HUES6 (cell line): ENCODE results near the gene SHISA4.
"Not testable (repeated sequence)": the region's sequence is repeated elsewhere in the genome, so short reads cannot be mapped to it uniquely, and the experiment has no call there.

ENCODE experiments used
- H3K27ac ChIP-seq: 2 replicates; pipeline ENCODE4 v1.7.0; 2013; ENCODE audit warnings: low read depth, mild to moderate bottlenecking, low read length, inconsistent platforms
- H3K27me3 ChIP-seq: 2 replicates; pipeline ENCODE4 v1.6.1; 2013; ENCODE audit warnings: low read length; ENCODE audit not compliant: control insufficient read depth, insufficient read depth
- H3K36me3 ChIP-seq: 2 replicates; pipeline ENCODE4 v1.6.1; 2013; ENCODE audit warnings: low read length; ENCODE audit not compliant: control insufficient read depth, insufficient read depth
- H3K4me1 ChIP-seq: 2 replicates; pipeline ENCODE4 v1.6.1; 2013; ENCODE audit warnings: low read length; ENCODE audit not compliant: control insufficient read depth, insufficient read depth
- H3K4me3 ChIP-seq: 2 replicates; pipeline ENCODE4 v1.5.1; 2013; ENCODE audit warnings: low read depth, low read length
- H3K9ac ChIP-seq: one replicate; pipeline ENCODE4 v1.6.1; 2013; ENCODE audit warnings: mild to moderate bottlenecking, low read length
- H3K9me3 ChIP-seq: 2 replicates; pipeline ENCODE4 v1.6.1; 2013; ENCODE audit warnings: low read depth, low read length; ENCODE audit not compliant: control insufficient read depth, insufficient read depth

The SHISA4 gene

DNA sequence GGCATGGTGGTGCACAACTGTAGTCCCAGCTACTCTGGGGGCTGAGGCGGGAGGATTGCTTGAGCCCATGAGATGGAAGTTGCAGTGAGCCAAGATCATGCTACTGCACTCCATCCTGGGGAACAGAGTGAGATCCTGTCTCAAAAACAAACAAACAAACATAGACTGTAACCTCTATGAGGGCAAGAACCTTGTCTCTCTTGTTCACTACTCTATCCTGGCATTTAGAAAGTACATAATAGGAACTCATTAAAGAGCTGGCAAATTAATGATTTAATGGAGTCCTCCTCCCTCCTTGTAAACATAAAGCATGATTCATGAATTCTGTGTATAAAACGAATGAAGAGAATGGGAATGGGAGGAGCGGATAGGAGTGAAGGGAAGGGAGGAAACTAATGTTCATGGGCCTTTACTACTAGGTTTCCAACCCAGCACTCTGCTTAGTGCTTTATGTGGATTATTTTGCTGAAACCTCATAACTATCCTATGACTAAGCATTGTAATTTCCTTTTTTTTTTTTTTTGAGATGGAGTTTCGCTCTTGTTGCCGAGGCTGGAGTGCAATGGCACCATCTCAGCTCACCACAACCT, 49.0 kb downstream of the SHISA4 start:
- Histone ChIP-seq H3K27me3 (no peaks in the 10 kb centered on the region), H3K4me1 (peaks cover 13% of the 10 kb centered on the region), H3K36me3 (no peaks in the 10 kb centered on the region), H3K9me3 (no peaks in the 10 kb centered on the region), H3K9ac (no peak overlapping the region), H3K27ac (no peak overlapping the region), H3K4me3 (no peak overlapping the region)

DNA sequence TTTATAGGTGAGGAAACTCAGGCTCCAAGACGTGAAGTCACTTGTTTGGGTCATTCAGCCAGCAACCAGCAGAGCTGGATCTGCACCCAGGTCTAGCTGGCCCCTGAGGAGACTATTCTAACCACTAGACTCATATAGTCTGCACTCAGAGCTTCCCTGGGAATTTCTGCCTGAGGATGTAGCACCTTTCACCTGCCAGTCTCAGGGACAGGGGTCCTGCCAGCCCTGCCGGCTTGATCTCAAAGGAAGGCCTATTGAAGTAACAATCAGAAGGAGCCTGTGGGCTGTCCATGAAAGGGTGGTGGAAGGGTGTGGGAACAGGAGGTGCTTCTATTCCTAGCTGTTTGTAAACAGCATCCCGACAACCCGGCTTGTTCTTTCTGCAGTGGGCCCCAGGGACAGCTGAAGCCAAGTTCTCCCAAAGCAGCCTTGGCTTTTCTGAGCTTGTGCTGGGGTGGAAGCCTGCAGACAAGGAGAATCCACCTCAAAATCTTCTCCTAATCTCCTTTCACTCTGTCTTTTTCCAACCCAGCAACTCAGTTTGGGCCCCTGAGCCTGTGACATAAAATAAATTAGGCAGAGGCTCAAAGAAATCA, 49.8 kb downstream of the SHISA4 start:
- no peak overlapping the region for H3K9ac ChIP-seq
- H3K27ac ChIP-seq = no peak overlapping the region
- H3K27me3 ChIP-seq = no peaks in the 10 kb centered on the region
- peaks cover 13% of the 10 kb centered on the region for H3K4me1 ChIP-seq
- no peak overlapping the region for H3K4me3 ChIP-seq
- H3K9me3 ChIP-seq = no peaks in the 10 kb centered on the region
- H3K36me3 ChIP-seq = no peaks in the 10 kb centered on the region

DNA sequence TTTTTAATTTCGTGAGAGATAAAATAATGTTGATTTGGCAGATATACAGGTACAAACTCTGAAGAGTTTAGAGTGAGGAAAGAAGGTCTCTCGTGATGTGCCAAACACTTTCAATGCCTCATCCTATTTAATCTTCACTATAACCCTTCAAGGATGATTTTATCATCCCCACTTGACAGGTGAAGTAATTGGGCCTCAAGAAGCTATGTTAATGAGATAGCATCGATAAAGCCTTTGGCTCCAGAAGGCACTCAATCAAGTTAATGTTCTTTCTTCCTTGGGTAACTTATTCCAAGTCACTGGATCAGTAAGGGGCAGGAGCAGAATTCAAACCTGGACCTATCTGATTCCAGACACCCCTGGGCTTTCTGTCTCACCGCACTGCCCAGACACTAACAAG, 50.5 kb downstream of the SHISA4 start:
- no peak overlapping the region for H3K27ac ChIP-seq
- H3K4me3 ChIP-seq = no peak overlapping the region
- peaks cover 13% of the 10 kb centered on the region for H3K4me1 ChIP-seq
- no peaks in the 10 kb centered on the region for H3K36me3 ChIP-seq
- H3K9me3 ChIP-seq = no peaks in the 10 kb centered on the region
- no peaks in the 10 kb centered on the region for H3K27me3 ChIP-seq
- H3K9ac ChIP-seq = no peak overlapping the region

DNA sequence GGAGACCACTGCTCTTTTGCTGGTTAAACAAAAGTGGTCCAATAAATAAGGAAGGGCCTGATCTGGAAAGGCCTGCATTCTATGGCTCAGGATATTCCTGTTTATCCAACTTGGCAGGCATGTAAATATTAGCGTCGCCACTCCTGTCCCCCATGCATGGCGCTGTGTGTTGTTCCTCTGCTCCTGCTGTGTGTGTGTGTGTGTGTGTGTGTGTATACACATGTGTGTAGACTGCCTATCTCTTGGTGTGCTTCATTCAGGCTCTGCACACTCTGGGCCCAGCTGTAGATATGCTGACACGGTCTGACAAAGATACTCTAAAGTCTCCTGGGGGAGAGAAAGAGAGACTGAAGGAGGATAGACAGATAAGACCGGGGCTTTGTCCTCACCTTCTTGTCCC, 50.9 kb downstream of the SHISA4 start:
- Histone ChIP-seq H3K9ac (no peak overlapping the region), H3K4me3 (no peak overlapping the region), H3K36me3 (no peaks in the 10 kb centered on the region), H3K27me3 (no peaks in the 10 kb centered on the region), H3K9me3 (no peaks in the 10 kb centered on the region), H3K4me1 (peaks cover 13% of the 10 kb centered on the region), H3K27ac (no peak overlapping the region)

DNA sequence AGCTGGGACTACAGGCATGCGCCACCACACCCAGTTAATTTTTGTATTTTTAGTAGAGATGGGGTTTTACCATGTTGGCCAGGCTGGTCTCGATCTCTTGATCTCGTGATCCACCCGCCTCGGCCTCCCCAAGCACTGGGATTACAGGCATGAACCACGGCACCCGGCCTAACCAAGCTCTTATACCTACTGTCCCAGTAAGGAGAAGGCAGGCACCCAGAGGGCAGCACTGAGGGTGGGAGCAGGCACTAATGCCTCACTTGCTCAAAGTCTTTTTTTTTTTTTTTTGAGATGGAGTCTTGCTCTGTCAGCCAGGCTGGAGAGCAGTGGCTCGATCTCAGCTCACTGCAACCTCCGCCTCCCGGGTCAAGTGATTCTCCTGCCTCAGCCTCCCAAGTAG, 51.6 kb downstream of the SHISA4 start:
- H3K36me3 ChIP-seq, H3K9ac ChIP-seq, H3K9me3 ChIP-seq, H3K27me3 ChIP-seq, H3K27ac ChIP-seq, H3K4me3 ChIP-seq: not testable (repeated sequence)
- H3K4me1 ChIP-seq = peaks cover 16% of the 10 kb centered on the region

DNA sequence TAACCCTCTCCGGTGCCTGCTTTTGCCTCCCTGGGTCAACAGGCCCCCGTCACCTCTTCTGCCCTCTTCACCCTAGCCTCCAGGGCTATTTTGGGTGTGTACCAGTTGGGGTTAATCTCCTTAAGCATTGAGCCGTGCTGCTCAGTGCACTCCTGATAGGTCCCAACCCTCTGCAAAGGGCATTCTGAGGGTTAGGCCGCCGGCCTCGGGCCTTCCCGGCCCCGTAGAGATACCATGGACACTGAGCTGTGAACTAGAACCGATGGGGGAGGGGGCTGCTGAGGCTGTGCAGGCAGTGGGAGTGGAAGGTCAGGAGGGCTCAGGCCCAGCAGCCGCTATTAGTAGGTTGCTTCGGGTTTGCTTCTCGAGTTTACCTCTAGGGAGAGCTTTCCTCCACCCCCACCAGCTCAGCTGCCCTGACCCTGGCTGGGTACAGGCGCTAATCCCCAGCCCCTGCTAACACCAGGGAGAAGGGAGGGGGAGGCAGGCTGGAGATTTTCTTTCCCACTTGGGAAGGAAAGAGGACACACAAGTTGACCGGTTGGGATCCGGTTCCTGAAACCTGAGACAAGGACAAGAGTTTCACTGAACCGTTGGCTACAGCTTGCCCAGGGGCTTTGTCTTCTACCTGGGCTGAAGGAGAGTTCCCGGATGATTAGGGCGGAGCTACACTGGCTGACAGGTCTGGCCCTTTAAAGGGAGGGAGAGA, 52.9 kb downstream of the SHISA4 start:
- Histone ChIP-seq H3K36me3 (no peaks in the 10 kb centered on the region), H3K27me3 (peaks cover 4% of the 10 kb centered on the region), H3K4me3 (peak overlapping the region; percentile 47), H3K27ac (peak overlapping the region; percentile 62), H3K9ac (peak overlapping the region; percentile 81), H3K4me1 (peaks cover 26% of the 10 kb centered on the region), H3K9me3 (no peaks in the 10 kb centered on the region)

DNA sequence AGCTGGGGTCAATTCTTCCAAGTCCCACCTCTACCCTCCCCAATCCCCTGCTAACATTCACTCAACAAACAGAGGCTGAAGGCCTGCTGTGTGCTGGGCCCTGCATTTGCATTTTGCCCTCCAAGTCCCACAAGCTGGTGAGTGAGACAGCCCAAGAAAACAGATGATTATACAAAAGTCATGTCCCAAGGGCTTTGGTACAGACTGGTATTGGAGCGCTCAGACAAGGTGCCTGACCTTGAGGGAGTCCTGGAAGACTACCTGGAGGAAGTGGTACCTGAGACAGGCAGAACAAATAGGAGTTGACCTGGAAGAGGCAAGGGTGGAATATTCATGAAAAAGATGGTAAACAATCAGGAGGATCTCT, 53.4 kb downstream of the SHISA4 start:
- Histone ChIP-seq H3K27me3 (peaks cover 9% of the 10 kb centered on the region), H3K4me3 (peak overlapping the region; percentile 47; the same call in 1 of the 2 replicates), H3K9ac (peak overlapping the region; percentile 81), H3K9me3 (no peaks in the 10 kb centered on the region), H3K4me1 (peaks cover 26% of the 10 kb centered on the region), H3K27ac (no peak overlapping the region; the same call in 1 of the 2 replicates), H3K36me3 (no peaks in the 10 kb centered on the region)
